GM18861 (cell line): ENCODE measurements around the gene DAAM2.

ENCODE experiments used
- ATAC-seq: cut with Tn5 transposase; IDR thresholded peaks from one replicate; pipeline ENCODE4 v1.9.1; 2021; ENCODE audit not compliant: unreplicated experiment

Gene DAAM2

GRCh38 chr6:39925191-39925930 is 133.2 kb downstream of the DAAM2 start:
- ATAC-seq: no peak

- ATAC-seq: no peak
Measured at GRCh38 chr6:39925931-39926290, 133.7 kb downstream of the DAAM2 start.

GRCh38 chr6:39926668-39927067 is 134.5 kb downstream of the DAAM2 start:
- ATAC-seq: no peak

DNA sequence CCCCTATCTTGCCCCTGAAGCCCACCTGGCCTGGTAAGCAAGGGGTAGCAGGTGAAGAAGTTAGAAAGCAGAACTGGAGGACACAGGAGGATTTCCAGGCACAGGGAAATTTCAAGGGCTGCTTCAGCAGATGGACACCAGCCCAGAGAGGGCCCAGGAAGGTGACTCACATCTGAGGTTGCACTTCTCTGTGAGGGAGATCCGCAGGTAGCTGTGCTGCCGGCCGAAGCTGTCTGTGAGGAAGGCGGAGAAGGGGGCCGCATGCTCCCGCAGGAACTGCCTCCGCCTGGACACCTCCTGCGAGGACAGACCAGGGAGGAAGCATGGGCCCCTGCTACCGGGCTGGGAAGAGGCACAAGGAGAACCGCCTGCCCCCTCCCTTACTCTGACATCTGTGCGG is 135.0 kb downstream of the DAAM2 start:
- no peak for ATAC-seq

DNA sequence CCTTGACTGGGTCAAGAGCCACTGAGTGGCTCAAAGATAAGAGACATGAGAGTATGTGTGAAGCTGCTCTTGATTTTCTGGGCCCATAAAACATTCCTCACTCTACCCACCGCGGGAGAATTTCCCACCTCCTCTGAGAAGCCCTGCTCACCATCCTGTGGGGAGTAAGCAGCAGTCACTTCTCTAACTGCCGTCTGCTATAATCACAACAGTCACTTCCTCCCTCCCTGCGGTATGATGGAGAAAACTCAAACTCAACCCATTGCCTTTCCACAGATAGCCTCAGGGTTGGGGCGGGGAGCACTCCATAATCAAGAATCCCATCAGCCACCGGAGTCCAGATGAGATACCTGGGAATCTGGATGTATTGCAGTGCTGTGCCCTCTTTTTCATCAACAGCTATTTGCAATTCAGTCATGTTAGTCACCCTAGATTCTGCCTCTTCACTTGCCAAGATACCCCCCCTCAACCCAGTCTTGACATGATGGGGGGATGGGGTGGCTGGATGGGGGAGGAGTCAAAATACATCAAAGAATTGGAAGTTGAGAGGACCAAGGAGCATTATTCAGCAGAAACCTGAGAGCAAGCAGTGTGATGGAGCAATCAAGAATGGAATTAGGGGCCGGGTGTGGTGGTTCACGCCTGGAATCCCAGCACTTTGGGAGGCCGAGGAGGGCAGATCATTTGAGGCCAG is 137.0 kb downstream of the DAAM2 start:
- no peak for ATAC-seq

DNA sequence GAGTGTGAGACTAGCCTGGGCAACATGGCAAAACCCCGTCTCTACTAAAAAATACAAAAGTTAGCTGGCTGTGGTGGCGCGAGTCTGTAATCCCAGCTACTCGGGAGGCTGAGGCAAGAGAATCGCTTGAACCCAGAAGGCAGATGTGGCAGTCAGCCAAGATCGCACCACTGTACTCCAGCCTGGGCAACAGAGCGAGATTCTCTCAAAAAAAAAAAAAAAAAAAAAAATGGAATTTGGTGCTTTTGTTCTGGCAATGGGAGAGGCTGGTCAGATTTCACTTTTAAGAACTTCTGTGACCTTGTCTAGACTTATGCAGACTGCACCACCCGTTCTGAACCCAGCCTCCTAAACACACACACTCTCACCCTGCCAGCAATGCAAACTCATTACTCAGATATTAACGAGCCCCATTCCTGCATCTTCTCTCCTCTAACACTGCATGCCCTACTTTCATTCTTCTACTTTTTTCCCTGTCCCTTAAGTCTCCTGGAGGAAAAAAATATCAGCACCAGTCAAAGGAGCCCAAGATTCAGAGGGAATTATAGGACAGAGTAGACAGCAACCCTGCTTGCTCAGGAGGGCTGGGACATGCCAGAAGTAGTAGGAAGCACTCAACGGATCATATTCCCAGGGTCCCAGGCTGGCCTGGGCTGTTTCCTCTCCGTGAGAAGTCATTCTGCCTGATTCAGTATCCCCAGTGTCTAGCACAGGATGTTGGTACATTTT is 137.7 kb downstream of the DAAM2 start:
- no peak for ATAC-seq

- no peak for ATAC-seq
Measured at GRCh38 chr6:39930540-39930939, 138.4 kb downstream of the DAAM2 start.

DNA sequence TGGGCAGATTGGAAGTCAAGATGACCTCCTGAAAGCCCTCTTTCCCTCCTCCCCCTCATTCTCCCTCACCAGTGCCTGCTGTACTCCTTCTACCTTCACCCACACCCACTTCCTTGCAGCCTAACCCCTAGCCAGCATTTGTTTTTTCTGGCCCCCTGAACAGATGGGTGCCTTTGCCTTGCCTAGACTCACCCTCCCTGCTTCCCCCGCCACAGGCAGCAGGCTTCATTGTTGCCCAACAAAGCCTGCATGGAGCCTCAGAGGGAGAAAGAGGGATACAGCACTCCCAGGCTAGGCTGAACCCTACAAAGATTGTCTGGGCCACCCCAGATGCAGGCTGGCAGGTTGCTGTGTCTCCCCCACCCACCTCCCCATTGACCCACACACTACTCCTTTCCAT is 139.4 kb downstream of the DAAM2 start:
- no peak for ATAC-seq

DNA sequence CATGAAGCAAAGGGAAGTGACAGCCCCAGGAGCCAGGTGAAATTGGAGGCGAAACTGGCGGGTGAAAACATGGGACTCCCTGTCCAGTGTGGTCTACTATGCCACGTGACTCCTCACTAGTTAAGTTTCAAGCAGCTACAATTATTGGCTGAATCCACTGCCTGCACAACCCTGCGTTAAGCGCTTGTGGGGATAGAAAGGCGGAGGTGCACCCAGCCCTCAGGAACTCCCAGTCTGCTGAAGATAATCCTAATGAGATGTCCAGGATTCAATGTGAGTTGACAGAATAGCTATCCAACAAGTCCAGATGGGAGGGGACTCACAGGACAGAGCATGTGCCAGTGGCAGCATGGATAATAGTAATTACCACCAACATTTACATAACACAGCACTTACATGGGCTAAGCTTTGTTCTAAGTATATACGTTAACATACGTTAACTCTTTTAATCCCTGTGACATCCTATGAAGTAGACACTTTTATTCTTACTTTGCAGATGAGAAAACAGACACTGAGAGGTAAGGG is 140.3 kb downstream of the DAAM2 start:
- no peak for ATAC-seq

DNA sequence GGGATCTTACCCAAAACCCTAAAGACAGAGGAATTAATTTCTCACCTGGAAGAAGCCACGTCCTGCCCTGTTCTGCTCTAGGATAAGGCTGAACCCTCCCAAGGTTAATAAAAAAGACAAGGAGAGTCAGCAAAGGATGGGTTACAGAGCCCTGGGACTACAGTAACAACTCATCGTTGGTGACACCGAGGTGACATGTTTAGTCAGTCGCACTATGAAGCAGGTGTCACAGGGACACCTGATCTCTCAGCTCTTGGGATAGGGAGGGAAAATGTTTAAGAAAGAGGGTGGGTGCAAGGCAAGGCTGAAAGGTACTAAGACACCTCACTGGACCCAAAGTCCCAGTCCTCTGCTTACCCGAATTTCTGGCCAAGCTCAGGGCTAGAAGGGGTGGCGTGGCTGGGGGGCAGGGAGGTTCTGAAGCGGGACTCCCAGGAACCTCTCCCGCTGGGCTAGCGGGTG is 141.5 kb downstream of the DAAM2 start:
- no peak for ATAC-seq

GRCh38 chr6:39934131-39934757 is 142.1 kb downstream of the DAAM2 start, which contains the start of gene MOCS1:
TSS of gene MOCS1 (minus strand) at chr6:39934462. CDS start at chr6:39934417, 45 bp downstream.
- ATAC-seq: no peak

DNA sequence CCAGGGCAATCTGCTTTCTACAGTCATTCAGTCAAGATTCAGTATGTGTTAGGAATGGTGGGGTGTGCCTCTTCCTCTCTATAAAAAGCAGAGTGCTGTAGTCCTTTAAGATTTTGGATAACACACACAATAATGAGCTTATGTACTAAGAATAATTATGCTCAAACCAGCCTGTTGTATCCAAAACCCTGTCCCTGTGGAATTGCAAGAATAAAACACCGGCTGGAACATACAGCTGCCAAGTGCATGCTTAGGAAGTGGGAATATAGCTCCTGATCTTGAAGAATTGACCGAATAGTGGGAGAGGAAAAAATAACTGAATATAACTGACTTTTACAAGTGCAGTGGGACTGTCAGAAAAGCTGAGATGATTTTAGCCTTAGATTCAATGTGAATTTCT is 143.1 kb downstream of the DAAM2 start:
- no peak for ATAC-seq

DNA sequence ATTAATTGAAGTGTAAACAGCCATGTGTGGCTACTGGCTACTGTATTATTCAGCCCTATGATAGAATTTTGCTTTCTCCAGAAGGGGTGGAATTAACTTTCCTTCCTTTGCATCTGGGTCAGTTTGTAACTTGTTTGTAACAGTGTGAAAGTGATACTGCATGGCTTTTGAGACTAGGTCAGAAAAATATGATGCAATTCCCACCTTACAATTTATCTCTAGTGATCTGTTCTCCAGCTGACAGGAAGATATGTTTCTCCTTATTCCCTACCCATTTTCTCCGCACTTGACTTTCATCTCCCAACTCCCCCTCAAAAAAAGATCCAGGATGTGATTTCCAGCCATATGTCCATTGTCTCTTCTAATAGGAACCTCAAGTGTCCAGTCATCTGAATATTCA is 144.7 kb downstream of the DAAM2 start:
- ATAC-seq: no peak

GRCh38 chr6:39937686-39938333 is 145.6 kb downstream of the DAAM2 start:
- ATAC-seq: no peak

DNA sequence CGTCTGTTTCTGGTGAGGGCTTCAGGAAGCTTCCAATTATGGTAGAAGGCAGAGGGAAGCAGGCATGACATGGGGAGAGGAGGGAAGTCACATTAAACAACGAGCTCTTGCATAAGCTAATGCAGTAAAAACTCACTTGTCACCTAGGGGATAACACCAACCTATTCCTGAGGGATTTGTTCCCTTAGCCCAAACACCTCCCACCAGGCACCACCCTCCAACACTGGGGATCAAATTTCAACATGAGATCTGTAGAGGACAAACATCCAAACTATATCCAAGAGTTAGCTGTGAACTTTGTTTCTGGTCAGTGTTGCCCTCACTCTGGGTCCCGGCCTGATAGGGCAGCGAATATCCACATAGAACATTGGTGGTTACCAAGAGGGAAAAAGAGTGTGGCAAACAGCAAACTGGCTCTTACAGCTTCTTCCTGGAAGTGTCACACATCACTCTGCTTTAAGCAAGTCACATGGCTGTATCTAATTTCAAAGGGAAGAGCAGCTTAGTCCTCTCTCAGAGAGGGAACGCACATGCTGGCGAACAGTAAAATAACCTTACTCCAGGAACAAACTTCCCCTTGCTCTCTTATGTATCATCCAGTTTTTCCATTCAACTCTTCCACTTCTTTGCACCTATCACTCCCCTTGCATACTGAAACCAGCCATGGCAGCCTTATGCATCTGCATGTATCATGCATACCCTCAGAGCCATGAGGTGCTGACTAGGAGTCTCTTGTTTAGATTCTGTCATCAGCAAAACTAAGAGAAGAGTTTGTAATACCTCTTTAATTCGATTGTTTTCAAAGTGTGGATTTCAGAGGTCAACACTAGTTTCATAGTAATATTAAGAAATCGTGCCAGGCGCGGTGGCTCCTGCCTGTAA is 146.8 kb downstream of the DAAM2 start:
- no peak for ATAC-seq

- no peak for ATAC-seq
Measured at GRCh38 chr6:39941138-39941537, 149.0 kb downstream of the DAAM2 start.

DNA sequence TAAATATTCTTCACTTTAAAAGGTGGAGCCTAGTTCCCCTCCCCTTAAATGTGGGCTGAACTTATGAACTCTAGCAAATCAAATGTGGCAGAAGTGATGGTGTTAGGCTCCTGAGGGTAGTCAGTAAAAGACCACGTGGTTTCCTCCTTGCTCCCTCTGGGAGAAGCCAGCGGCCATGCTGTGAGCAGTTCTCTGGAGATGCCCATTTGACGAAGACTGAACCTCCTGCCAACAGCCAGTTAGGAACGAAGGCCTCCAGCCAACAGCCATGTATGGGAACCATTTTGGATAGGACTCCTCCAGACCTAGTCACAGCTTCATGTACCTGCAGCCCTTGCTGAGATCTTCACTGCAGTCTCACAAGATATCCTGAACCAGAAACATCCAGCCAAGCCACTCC is 149.6 kb downstream of the DAAM2 start:
- no peak for ATAC-seq

DNA sequence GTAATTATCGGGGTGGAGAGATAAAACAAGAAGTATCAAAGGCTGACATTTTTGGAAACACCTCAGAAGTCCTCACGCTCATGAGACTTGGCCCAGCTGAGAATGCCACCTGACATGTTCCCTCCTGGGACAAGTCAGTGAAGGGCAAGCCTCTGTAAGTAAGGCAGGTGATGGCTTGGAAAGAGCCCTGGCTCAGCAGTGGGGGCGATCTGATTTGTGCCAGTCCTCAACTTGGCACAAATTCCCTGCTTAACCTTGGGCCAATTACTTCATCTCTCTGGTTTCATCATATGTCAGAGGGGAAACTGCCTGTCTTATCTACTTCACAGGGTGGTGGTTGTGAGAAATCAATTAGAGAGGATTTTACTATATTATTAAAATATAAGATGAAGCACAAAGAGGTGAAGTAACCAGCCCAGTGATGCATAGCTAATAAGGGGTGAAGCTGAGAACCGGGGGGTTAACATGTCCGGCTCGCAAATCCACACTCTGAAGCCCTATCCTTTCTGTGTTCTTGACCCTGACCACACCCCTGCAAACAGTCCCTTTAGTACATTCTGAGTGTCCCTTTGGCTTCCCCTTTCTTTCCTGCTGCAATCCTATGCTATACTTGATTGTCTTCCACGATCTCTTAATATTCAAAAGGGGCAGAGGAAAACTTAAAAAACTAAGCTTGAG is 150.9 kb downstream of the DAAM2 start:
- no peak for ATAC-seq

- ATAC-seq: no peak
Measured at GRCh38 chr6:39945626-39946025, 153.4 kb downstream of the DAAM2 start.
